NCI-H1092 (cell line): ENCODE results near the gene KIF21B.
A peak's percentile ranks its signal among the peaks of the same experiment; 100 is the strongest.

Source experiments
- DNase-seq: peaks from one replicate; lab custom pipeline; 2025; lab: John Stamatoyannopoulos, UW

The KIF21B gene

GRCh38 chr1:201049248-201049831 is 25.8 kb upstream of the KIF21B start:
- DNase-seq: no peak

GRCh38 chr1:201048521-201048920 is 25.0 kb upstream of the KIF21B start:
- DNase-seq: no peak

GRCh38 chr1:201044119-201044518 is 20.6 kb upstream of the KIF21B start:
- DNase-seq: no peak

- DNase-seq: peak; percentile 78
Measured at GRCh38 chr1:201042779-201043461, 19.4 kb upstream of the KIF21B start.

GRCh38 chr1:201041011-201041410 is 17.5 kb upstream of the KIF21B start:
- no peak for DNase-seq

GRCh38 chr1:201039876-201040275 is 16.4 kb upstream of the KIF21B start:
- peak; percentile 54 for DNase-seq

GRCh38 chr1:201039418-201039817 is 15.9 kb upstream of the KIF21B start:
- no peak for DNase-seq

- no peak for DNase-seq
Measured at GRCh38 chr1:201038186-201038876, 14.8 kb upstream of the KIF21B start.

- no peak for DNase-seq
Measured at GRCh38 chr1:201036188-201036842, 12.8 kb upstream of the KIF21B start.

GRCh38 chr1:201034671-201035070 is 11.2 kb upstream of the KIF21B start:
- DNase-seq: no peak

- DNase-seq: no peak
Measured at GRCh38 chr1:201032408-201032807, 8.9 kb upstream of the KIF21B start.

- DNase-seq: no peak
Measured at GRCh38 chr1:201028461-201028889, 5.0 kb upstream of the KIF21B start.

GRCh38 chr1:201026836-201027235 is 3.3 kb upstream of the KIF21B start:
- no peak for DNase-seq

GRCh38 chr1:201026234-201026633 is 2.7 kb upstream of the KIF21B start:
- no peak for DNase-seq

GRCh38 chr1:201025571-201026002 is 2.1 kb upstream of the KIF21B start:
- DNase-seq: no peak

GRCh38 chr1:201024625-201024998 is 1.1 kb upstream of the KIF21B start:
- DNase-seq: no peak

GRCh38 chr1:201023920-201024624 is 558 bp upstream of the KIF21B start:
- DNase-seq: no peak

GRCh38 chr1:201022820-201023516 is 546 bp downstream of the KIF21B start:
- DNase-seq: peak; percentile 17

- no peak for DNase-seq
Measured at GRCh38 chr1:201022493-201022819, 1.1 kb downstream of the KIF21B start.

- DNase-seq: no peak
Measured at GRCh38 chr1:201021630-201022492, 1.7 kb downstream of the KIF21B start.
